CD8-positive, alpha-beta memory T cell (primary cell): Measurements from ENCODE around the gene RGS9. TPM values are rescaled to one million over a fixed set of nuclear protein-coding genes. Genes with fewer than 3 reads are reported as not detected.

Source experiments
- CTCF ChIA-PET: fragments of 350-600 bp; sonication (Branson Sonifier 250); formaldehyde crosslinking; loops from one replicate; lab custom pipeline; 2021; ENCODE audit warnings: antibody characterized with exemption; lab: Charles Lee
- POLR2A ChIA-PET: fragments of 350-600 bp; sonication (Branson Sonifier 250); formaldehyde crosslinking; loops from one replicate; lab custom pipeline; 2021; ENCODE audit warnings: antibody characterized with exemption; lab: Charles Lee
- DNase-seq, 5 donors: peaks; one replicate each; pipeline versions ENCODE4 v3.0.0 to v3.0.0-alpha.2; 2020 to 2022; ENCODE audit warnings: mixed read lengths in 1 of 5
- H3K27ac ChIP-seq: one replicate; pipeline ENCODE4 v1.7.0; 2013; ENCODE audit warnings: low read depth, mild to moderate bottlenecking, low read length, moderate library complexity
- H3K27me3 ChIP-seq: 2 replicates; pipeline ENCODE4 v1.7.0; 2013; ENCODE audit warnings: low read length, mild to moderate bottlenecking; ENCODE audit not compliant: insufficient read depth, poor library complexity, severe bottlenecking
- H3K36me3 ChIP-seq: 2 replicates; pipeline ENCODE4 v1.7.0; 2013; ENCODE audit warnings: mild to moderate bottlenecking, low read length, moderate library complexity; ENCODE audit not compliant: insufficient read depth
- H3K4me1 ChIP-seq: 2 replicates; pipeline ENCODE4 v1.7.0; 2013; ENCODE audit warnings: mild to moderate bottlenecking, low read length, moderate library complexity; ENCODE audit not compliant: insufficient read depth
- H3K4me3 ChIP-seq: 2 replicates; pipeline ENCODE4 v1.7.0; 2013; ENCODE audit warnings: mild to moderate bottlenecking, low read length
- H3K9me3 ChIP-seq: 2 replicates; pipeline ENCODE4 v1.7.0; 2013; ENCODE audit warnings: mild to moderate bottlenecking, low read length
- H3K27ac Mint-ChIP-seq, 8 donors: one replicate each; pipeline ENCODE4 v1.8.0; 2020 to 2021; ENCODE audit warnings: mixed read lengths in 8 of 8, mild to moderate bottlenecking in 6 of 8, inconsistent platforms in 3 of 8, moderate library complexity in 3 of 8
- H3K27me3 Mint-ChIP-seq, 2 donors: one replicate each; pipeline ENCODE4 v1.8.0; 2020 to 2021; ENCODE audit warnings: mixed read lengths in 2 of 2, mild to moderate bottlenecking in 1 of 2, moderate library complexity in 1 of 2
- H3K36me3 Mint-ChIP-seq, 3 donors: one replicate each; pipeline ENCODE4 v1.8.0; 2020 to 2021; ENCODE audit warnings: mixed read lengths in 3 of 3, inconsistent platforms in 1 of 3, mild to moderate bottlenecking in 1 of 3
- H3K4me1 Mint-ChIP-seq, 3 donors: one replicate each; pipeline ENCODE4 v1.8.0; 2020 to 2021; ENCODE audit warnings: mixed read lengths in 3 of 3, inconsistent platforms in 1 of 3, mild to moderate bottlenecking in 1 of 3
- H3K4me3 Mint-ChIP-seq, 7 donors: one replicate each; pipeline ENCODE4 v1.8.0; 2020 to 2021; ENCODE audit warnings: mixed read lengths in 7 of 7, mild to moderate bottlenecking in 6 of 7, moderate library complexity in 4 of 7, inconsistent platforms in 2 of 7
- H3K9me3 Mint-ChIP-seq, 5 donors: one replicate each; pipeline ENCODE4 v1.8.0; 2020 to 2022; ENCODE audit warnings: mixed read lengths in 5 of 5, mild to moderate bottlenecking in 3 of 5, moderate library complexity in 2 of 5, inconsistent platforms in 1 of 5
- polyA plus RNA-seq: library from polyadenylated mRNA; unstranded; fragments of 300-500 nt; fragmentation: Illumina TruSeq; gene quantifications from one replicate; pipeline ENCODE4 v1.2.3, GENCODE V29; 2021
- total RNA-seq, 2 experiments: library from RNA; stranded (reverse); gene quantifications; one replicate each; pipeline ENCODE4 v1.2.3, GENCODE V29; 2021

Gene RGS9
- total and polyA plus RNA-seq, 3 experiments from 2014 or later = 1.4 to 8.9 (median 2.6) TPM

GRCh38 chr17:65218261-65218660 lies 81.1 kb downstream of the RGS9 start:
- no peaks in the 10 kb centered on the region for H3K4me1 ChIP-seq
- POLR2A ChIA-PET = no interaction called here
- Mint-ChIP-seq H3K36me3 (peaks cover 0 to 4% (median 0%) of the 10 kb centered on the region in 3 donors), H3K4me1 (no peaks in the 10 kb centered on the region), H3K27me3 (peaks cover 10 to 17% of the 10 kb centered on the region in 2 donors), H3K9me3 (no peaks in the 10 kb centered on the region), H3K4me3 (no peak overlapping the region), H3K27ac (no peak overlapping the region)
- no peaks in the 10 kb centered on the region for H3K27me3 ChIP-seq
- CTCF ChIA-PET = interaction anchor here (0.9 to 3.0 kb wide), 2 partner anchors 11 to 946 kb away, joined by 3 to 7 read pairs; no protein-coding TSS in a partner anchor
- H3K27ac ChIP-seq = no peak overlapping the region
- no peak for DNase-seq
- no peaks in the 10 kb centered on the region for H3K9me3 ChIP-seq
- no peak overlapping the region for H3K4me3 ChIP-seq
- H3K36me3 ChIP-seq = no peaks in the 10 kb centered on the region

- H3K9me3 Mint-ChIP-seq = no peaks in the 10 kb centered on the region
- ChIA-PET POLR2A (no interaction called here), CTCF (interaction anchor here (3.0 kb wide), 1 partner anchor 945 kb away, joined by 7 read pairs; no protein-coding TSS in a partner anchor)
- Histone ChIP-seq H3K9me3 (no peaks in the 10 kb centered on the region), H3K27me3 (no peaks in the 10 kb centered on the region), H3K4me1 (no peaks in the 10 kb centered on the region), H3K4me3 (no peak overlapping the region), H3K27ac (no peak overlapping the region), H3K36me3 (no peaks in the 10 kb centered on the region)
- peaks cover 8 to 12% of the 10 kb centered on the region in 2 donors for H3K27me3 Mint-ChIP-seq
- peaks cover 0 to 3% (median 0%) of the 10 kb centered on the region in 3 donors for H3K36me3 Mint-ChIP-seq
- H3K27ac Mint-ChIP-seq = no peak overlapping the region
- H3K4me1 Mint-ChIP-seq = no peaks in the 10 kb centered on the region
- no peak for DNase-seq
- no peak overlapping the region for H3K4me3 Mint-ChIP-seq
Observed at GRCh38 chr17:65219124-65219523, 82.0 kb downstream of the RGS9 start.

GRCh38 chr17:65219707-65220106 lies 82.5 kb downstream of the RGS9 start:
- H3K4me1 ChIP-seq = no peaks in the 10 kb centered on the region
- peaks cover 8 to 9% of the 10 kb centered on the region in 2 donors for H3K27me3 Mint-ChIP-seq
- no peak overlapping the region for H3K27ac ChIP-seq
- no peak overlapping the region for H3K4me3 ChIP-seq
- POLR2A ChIA-PET = no interaction called here
- H3K27ac Mint-ChIP-seq = no peak overlapping the region
- H3K27me3 ChIP-seq = no peaks in the 10 kb centered on the region
- no peak for DNase-seq
- no peak overlapping the region for H3K4me3 Mint-ChIP-seq
- H3K36me3 ChIP-seq = no peaks in the 10 kb centered on the region
- no peaks in the 10 kb centered on the region for H3K4me1 Mint-ChIP-seq
- no peaks in the 10 kb centered on the region for H3K36me3 Mint-ChIP-seq
- H3K9me3 Mint-ChIP-seq = no peaks in the 10 kb centered on the region
- H3K9me3 ChIP-seq = no peaks in the 10 kb centered on the region
- CTCF ChIA-PET = interaction anchor here (3.0 kb wide), 1 partner anchor 945 kb away, joined by 7 read pairs; no protein-coding TSS in a partner anchor

GRCh38 chr17:65220732-65221131 lies 83.6 kb downstream of the RGS9 start:
- no peaks in the 10 kb centered on the region for H3K36me3 ChIP-seq
- Mint-ChIP-seq H3K27ac (no peak overlapping the region), H3K4me3 (no peak overlapping the region), H3K27me3 (peaks cover 3 to 5% of the 10 kb centered on the region in 2 donors), H3K9me3 (no peaks in the 10 kb centered on the region), H3K4me1 (no peaks in the 10 kb centered on the region), H3K36me3 (no peaks in the 10 kb centered on the region)
- H3K4me3 ChIP-seq = no peak overlapping the region
- H3K27me3 ChIP-seq = no peaks in the 10 kb centered on the region
- CTCF ChIA-PET = interaction anchor here (3.0 kb wide), 1 partner anchor 944 kb away, joined by 7 read pairs; no protein-coding TSS in a partner anchor
- no peaks in the 10 kb centered on the region for H3K9me3 ChIP-seq
- no peak for DNase-seq
- POLR2A ChIA-PET = no interaction called here
- no peaks in the 10 kb centered on the region for H3K4me1 ChIP-seq
- no peak overlapping the region for H3K27ac ChIP-seq

GRCh38 chr17:65222214-65222738 lies 85.1 kb downstream of the RGS9 start:
- no peaks in the 10 kb centered on the region for H3K9me3 Mint-ChIP-seq
- H3K4me1 Mint-ChIP-seq = peaks cover 0 to 3% (median 0%) of the 10 kb centered on the region in 3 donors
- H3K36me3 ChIP-seq = no peaks in the 10 kb centered on the region
- H3K27ac Mint-ChIP-seq = peak overlapping the region in 1 of 8 donors; percentile 78
- no peaks in the 10 kb centered on the region for H3K4me1 ChIP-seq
- H3K4me3 Mint-ChIP-seq = no peak overlapping the region
- no peak for DNase-seq
- peaks cover 0 to 2% of the 10 kb centered on the region in 2 donors for H3K27me3 Mint-ChIP-seq
- no peaks in the 10 kb centered on the region for H3K36me3 Mint-ChIP-seq
- H3K27ac ChIP-seq = no peak overlapping the region
- no peaks in the 10 kb centered on the region for H3K27me3 ChIP-seq
- no peaks in the 10 kb centered on the region for H3K9me3 ChIP-seq
- ChIA-PET CTCF (no interaction called here), POLR2A (no interaction called here)
- no peak overlapping the region for H3K4me3 ChIP-seq

- ChIA-PET CTCF (no interaction called here), POLR2A (no interaction called here)
- no peaks in the 10 kb centered on the region for H3K9me3 ChIP-seq
- H3K4me1 Mint-ChIP-seq = peaks cover 20 to 29% (median 26%) of the 10 kb centered on the region in 3 donors
- H3K4me3 ChIP-seq = no peak overlapping the region
- no peak for DNase-seq
- no peaks in the 10 kb centered on the region for H3K27me3 ChIP-seq
- no peak overlapping the region for H3K27ac ChIP-seq
- no peak overlapping the region for H3K4me3 Mint-ChIP-seq
- H3K9me3 Mint-ChIP-seq = no peaks in the 10 kb centered on the region
- peaks cover 20% of the 10 kb centered on the region for H3K4me1 ChIP-seq
- H3K27me3 Mint-ChIP-seq = no peaks in the 10 kb centered on the region
- H3K27ac Mint-ChIP-seq = no peak overlapping the region
- H3K36me3 ChIP-seq = no peaks in the 10 kb centered on the region
- H3K36me3 Mint-ChIP-seq = no peaks in the 10 kb centered on the region
Observed at GRCh38 chr17:65225061-65225460, 87.9 kb downstream of the RGS9 start.

- Mint-ChIP-seq H3K27ac (peak overlapping the region in 1 of 8 donors; percentile 63), H3K4me3 (peak overlapping the region in 1 of 7 donors; percentile 38), H3K4me1 (peaks cover 23 to 38% (median 31%) of the 10 kb centered on the region in 3 donors), H3K9me3 (no peaks in the 10 kb centered on the region), H3K36me3 (no peaks in the 10 kb centered on the region), H3K27me3 (no peaks in the 10 kb centered on the region)
- H3K36me3 ChIP-seq = no peaks in the 10 kb centered on the region
- no peak for DNase-seq
- no peak overlapping the region for H3K27ac ChIP-seq
- no peaks in the 10 kb centered on the region for H3K9me3 ChIP-seq
- H3K4me3 ChIP-seq = no peak overlapping the region
- peaks cover 21% of the 10 kb centered on the region for H3K4me1 ChIP-seq
- CTCF ChIA-PET = no interaction called here
- POLR2A ChIA-PET = no interaction called here
- no peaks in the 10 kb centered on the region for H3K27me3 ChIP-seq
Observed at GRCh38 chr17:65226227-65226626, 89.1 kb downstream of the RGS9 start.

- H3K27ac Mint-ChIP-seq = no peak overlapping the region
- no peaks in the 10 kb centered on the region for H3K27me3 ChIP-seq
- CTCF ChIA-PET = no interaction called here
- H3K4me1 ChIP-seq = peaks cover 21% of the 10 kb centered on the region
- no peaks in the 10 kb centered on the region for H3K9me3 Mint-ChIP-seq
- no peaks in the 10 kb centered on the region for H3K27me3 Mint-ChIP-seq
- H3K4me3 ChIP-seq = no peak overlapping the region
- H3K36me3 Mint-ChIP-seq = no peaks in the 10 kb centered on the region
- H3K4me3 Mint-ChIP-seq = peak overlapping the region in 1 of 7 donors; percentile 49
- H3K9me3 ChIP-seq = no peaks in the 10 kb centered on the region
- no peaks in the 10 kb centered on the region for H3K36me3 ChIP-seq
- POLR2A ChIA-PET = no interaction called here
- peaks cover 23 to 38% (median 31%) of the 10 kb centered on the region in 3 donors for H3K4me1 Mint-ChIP-seq
- H3K27ac ChIP-seq = no peak overlapping the region
- DNase-seq = no peak
Observed at GRCh38 chr17:65227637-65228036, 90.5 kb downstream of the RGS9 start.
